ENCODE data around the gene PSD. TPM values are rescaled to one million over a fixed set of nuclear protein-coding genes. Genes with fewer than 3 reads are reported as not detected.

The PSD gene
- total and polyA plus RNA-seq, 10 of the 15 experiments (the other 5 are each of a cell fraction or from before 2014, with no cell fraction given), result 0.11 to 2.0 (median 0.49) TPM; not detected in 2

DNA sequence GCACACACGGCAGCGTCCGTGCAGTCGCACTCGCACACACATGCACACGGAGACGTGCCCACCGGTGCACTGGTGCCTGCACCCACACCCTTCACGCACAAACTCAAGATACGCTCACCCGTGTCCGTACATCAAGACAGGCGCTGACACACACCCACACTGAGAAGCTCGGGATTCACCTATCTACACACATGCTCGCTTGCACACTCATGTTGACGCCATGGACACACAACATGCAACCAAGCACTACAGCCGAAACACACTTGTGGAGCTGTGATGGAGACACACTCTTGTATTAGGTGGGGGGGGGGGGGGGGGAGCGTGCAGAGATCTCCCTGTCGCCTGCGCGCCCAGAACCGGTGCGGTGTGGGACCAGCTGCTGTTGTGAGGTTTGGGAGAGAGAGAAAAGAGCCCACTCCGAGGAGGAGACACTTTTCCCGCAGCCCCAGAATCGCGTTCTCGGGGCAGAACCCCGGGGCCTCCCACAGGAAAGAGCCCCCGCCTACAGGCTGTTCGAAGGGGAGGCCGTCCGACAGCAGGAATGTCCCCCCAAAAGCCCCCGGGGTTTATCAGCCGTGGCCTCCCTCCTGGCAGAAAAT, 23.7 kb downstream of the PSD start (continued):
- TF ChIP-seq ZBTB11 (CRISPR knock-in tag; IDR thresholded peaks at IDR 0.05) (no peak), ESRRA (IDR thresholded peaks at IDR 0.05; ENCODE audit: low read length) (no peak), EED (IDR thresholded peaks at IDR 0.05; ENCODE audit: low read depth) (no peak)
- TF ChIP-seq, protein P1, sequence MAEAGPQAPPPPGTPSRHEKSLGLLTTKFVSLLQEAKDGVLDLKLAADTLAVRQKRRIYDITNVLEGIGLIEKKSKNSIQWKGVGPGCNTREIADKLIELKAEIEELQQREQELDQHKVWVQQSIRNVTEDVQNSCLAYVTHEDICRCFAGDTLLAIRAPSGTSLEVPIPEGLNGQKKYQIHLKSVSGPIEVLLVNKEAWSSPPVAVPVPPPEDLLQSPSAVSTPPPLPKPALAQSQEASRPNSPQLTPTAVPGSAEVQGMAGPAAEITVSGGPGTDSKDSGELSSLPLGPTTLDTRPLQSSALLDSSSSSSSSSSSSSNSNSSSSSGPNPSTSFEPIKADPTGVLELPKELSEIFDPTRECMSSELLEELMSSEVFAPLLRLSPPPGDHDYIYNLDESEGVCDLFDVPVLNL (IDR thresholded peaks at IDR 0.05; ENCODE audit: low read depth, low read length), result no peak
- TF ChIP-seq, protein P2, sequence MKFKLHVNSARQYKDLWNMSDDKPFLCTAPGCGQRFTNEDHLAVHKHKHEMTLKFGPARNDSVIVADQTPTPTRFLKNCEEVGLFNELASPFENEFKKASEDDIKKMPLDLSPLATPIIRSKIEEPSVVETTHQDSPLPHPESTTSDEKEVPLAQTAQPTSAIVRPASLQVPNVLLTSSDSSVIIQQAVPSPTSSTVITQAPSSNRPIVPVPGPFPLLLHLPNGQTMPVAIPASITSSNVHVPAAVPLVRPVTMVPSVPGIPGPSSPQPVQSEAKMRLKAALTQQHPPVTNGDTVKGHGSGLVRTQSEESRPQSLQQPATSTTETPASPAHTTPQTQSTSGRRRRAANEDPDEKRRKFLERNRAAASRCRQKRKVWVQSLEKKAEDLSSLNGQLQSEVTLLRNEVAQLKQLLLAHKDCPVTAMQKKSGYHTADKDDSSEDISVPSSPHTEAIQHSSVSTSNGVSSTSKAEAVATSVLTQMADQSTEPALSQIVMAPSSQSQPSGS (IDR thresholded peaks at IDR 0.05; ENCODE audit: low read length), result no peak

All from GM12878 (cell line).